ENCODE measurements around the gene KAZN. TPM values are rescaled to one million over a fixed set of nuclear protein-coding genes. Genes with fewer than 3 reads are reported as not detected.

KAZN gene
- polyA plus RNA-seq, 4 donors = 3.0 to 39.5 (median 4.4) TPM

DNA sequence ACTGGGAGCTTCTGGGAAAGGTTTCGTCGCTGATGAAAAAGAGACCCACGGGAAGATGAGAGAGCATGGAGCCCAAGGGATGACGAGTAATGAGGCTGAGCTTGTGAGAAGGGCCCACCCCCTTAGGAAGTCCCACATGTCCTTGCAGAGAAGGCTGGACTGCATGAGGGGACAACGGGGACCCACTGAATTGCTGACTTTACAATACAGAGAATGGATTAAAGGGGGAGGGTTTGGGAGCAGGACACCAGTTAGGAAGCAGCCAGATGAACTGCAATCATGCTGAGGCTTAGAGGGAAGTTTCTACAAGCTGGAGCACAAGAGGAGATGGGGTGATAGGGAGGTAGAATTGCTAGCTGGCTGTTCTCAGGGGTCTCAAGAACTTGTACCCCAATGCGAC is 549.5 kb downstream of the KAZN start:
- H3K27ac ChIP-seq (ENCODE audit: low read depth in 1 of 3, low read length in 2 of 3) = no peak overlapping the region

DNA sequence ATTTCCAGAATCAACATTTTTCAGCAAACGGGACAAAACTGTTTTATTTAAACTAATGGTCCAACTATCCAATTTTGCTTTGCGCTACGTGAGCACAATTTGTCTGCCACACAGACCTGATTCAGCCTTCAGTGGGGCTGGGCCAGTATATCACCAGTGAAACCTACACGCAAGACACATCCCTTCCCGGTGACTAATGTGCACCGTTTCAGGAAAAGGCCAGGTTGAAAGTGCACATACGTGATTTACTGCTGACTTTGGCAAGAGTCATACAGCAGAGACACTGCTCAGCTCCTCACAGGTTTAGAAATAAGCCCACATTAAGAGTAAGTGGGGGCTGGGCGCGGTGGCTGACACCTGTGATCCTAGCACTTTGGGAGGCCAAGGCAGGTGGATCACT is 550.0 kb downstream of the KAZN start:
- H3K36me3 ChIP-seq (ENCODE audit: control insufficient read depth in 3 of 3, insufficient read depth in 2 of 3, low read depth in 1 of 3, low read length in 3 of 3) = peaks cover 0 to 19% (median 0%) of the 10 kb centered on the region in 3 donors
- no peak overlapping the region for H3K4me3 ChIP-seq (ENCODE audit: low read depth in 1 of 3, low read length in 3 of 3)
- no peaks in the 10 kb centered on the region for H3K27me3 ChIP-seq (ENCODE audit: control insufficient read depth in 3 of 3, insufficient read depth in 3 of 3, low read length in 3 of 3)
- H3K4me1 ChIP-seq (ENCODE audit: control insufficient read depth in 3 of 3, insufficient read depth in 2 of 3, low read depth in 1 of 3, low read length in 2 of 3) = peaks cover 0 to 21% (median 0%) of the 10 kb centered on the region in 3 donors
- FAIRE-seq (no peak), DNase-seq (peak in 1 of 2 donors; percentile 30)
- H3K27ac ChIP-seq (ENCODE audit: low read depth in 1 of 3, low read length in 2 of 3) = peak overlapping the region in 1 of 3 donors; percentile 4
- 82 to 85% (median 85%) methylated on average over 9 of the region's 9 CpGs for WGBS, 3 donors
- H3K9me3 ChIP-seq (ENCODE audit: control insufficient read depth in 2 of 2, insufficient read depth in 1 of 2, low read depth in 1 of 2, low read length in 1 of 2) = peaks cover 0 to 5% of the 10 kb centered on the region in 2 donors

More for the DNA sequence above, 549.5 kb downstream of the KAZN start:
- FAIRE-seq = no peak
- H3K9me3 ChIP-seq (ENCODE audit: control insufficient read depth in 2 of 2, insufficient read depth in 1 of 2, low read depth in 1 of 2, low read length in 1 of 2) = peaks cover 0 to 5% of the 10 kb centered on the region in 2 donors
- peaks cover 0 to 19% (median 0%) of the 10 kb centered on the region in 3 donors for H3K36me3 ChIP-seq (ENCODE audit: control insufficient read depth in 3 of 3, insufficient read depth in 2 of 3, low read depth in 1 of 3, low read length in 3 of 3)
- WGBS, 3 donors = 83 to 87% (median 83%) methylated on average over 6 of the region's 6 CpGs
- H3K4me3 ChIP-seq (ENCODE audit: low read depth in 1 of 3, low read length in 3 of 3) = no peak overlapping the region
- peaks cover 0 to 21% (median 0%) of the 10 kb centered on the region in 3 donors for H3K4me1 ChIP-seq (ENCODE audit: control insufficient read depth in 3 of 3, insufficient read depth in 2 of 3, low read depth in 1 of 3, low read length in 2 of 3)
- no peaks in the 10 kb centered on the region for H3K27me3 ChIP-seq (ENCODE audit: control insufficient read depth in 3 of 3, insufficient read depth in 3 of 3, low read length in 3 of 3)
- no peak for DNase-seq

DNA sequence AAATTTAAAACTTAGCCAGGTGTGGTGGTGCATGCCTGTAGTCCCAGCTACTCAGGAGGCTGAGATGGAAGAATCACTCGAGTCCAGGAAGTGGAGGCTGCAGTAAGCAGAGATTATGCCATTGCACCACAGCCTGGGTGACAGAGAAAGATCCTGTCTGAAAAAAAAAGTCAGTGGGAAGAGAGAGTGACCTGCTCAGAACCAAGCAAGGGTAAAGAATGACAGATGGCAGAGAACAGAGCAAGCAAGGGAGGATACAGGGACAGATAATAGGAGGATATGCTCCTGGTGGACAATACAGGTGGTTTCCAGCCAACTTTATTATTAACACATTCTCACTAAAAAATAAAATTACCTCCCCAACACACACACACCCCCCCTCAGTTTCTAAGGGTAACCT is 550.5 kb downstream of the KAZN start:
- no peak for FAIRE-seq
- Histone ChIP-seq H3K27ac (ENCODE audit: low read depth in 1 of 3, low read length in 2 of 3) (peak overlapping the region in 1 of 3 donors; percentile 4), H3K9me3 (ENCODE audit: control insufficient read depth in 2 of 2, insufficient read depth in 1 of 2, low read depth in 1 of 2, low read length in 1 of 2) (peaks cover 0 to 5% of the 10 kb centered on the region in 2 donors), H3K36me3 (ENCODE audit: control insufficient read depth in 3 of 3, insufficient read depth in 2 of 3, low read depth in 1 of 3, low read length in 3 of 3) (peaks cover 0 to 19% (median 0%) of the 10 kb centered on the region in 3 donors), H3K4me3 (ENCODE audit: low read depth in 1 of 3, low read length in 3 of 3) (no peak overlapping the region), H3K27me3 (ENCODE audit: control insufficient read depth in 3 of 3, insufficient read depth in 3 of 3, low read length in 3 of 3) (no peaks in the 10 kb centered on the region), H3K4me1 (ENCODE audit: control insufficient read depth in 3 of 3, insufficient read depth in 2 of 3, low read depth in 1 of 3, low read length in 2 of 3) (peaks cover 0 to 21% (median 0%) of the 10 kb centered on the region in 3 donors)
- no peak for DNase-seq
- 0% methylated on average over 1 of the region's 1 CpG for WGBS, 3 donors

DNA sequence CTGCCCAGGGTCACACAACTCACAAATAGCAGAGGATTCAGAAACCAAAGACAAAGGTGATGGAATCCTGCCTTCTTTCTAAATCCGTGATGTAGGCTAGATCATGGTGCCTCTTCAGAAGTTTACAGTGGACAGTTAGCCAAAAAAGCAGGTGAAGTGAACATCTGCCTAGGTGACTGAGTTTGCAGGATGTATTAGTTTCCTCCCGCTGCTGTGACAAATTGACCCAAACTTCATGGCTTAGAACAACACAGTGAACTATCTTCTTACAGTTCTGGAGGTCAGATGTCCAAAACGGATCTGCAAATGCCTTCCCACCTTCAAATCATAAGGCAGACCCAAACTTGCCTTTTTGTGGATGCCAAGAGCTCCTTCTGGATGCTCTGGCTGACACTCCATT is 551.9 kb downstream of the KAZN start:
- DNase-seq (no peak), FAIRE-seq (no peak)
- H3K9me3 ChIP-seq (ENCODE audit: control insufficient read depth in 2 of 2, insufficient read depth in 1 of 2, low read depth in 1 of 2, low read length in 1 of 2) = peaks cover 0 to 5% of the 10 kb centered on the region in 2 donors
- peaks cover 0 to 28% (median 0%) of the 10 kb centered on the region in 3 donors for H3K36me3 ChIP-seq (ENCODE audit: control insufficient read depth in 3 of 3, insufficient read depth in 2 of 3, low read depth in 1 of 3, low read length in 3 of 3)
- no peaks in the 10 kb centered on the region for H3K27me3 ChIP-seq (ENCODE audit: control insufficient read depth in 3 of 3, insufficient read depth in 3 of 3, low read length in 3 of 3)
- H3K4me3 ChIP-seq (ENCODE audit: low read depth in 1 of 3, low read length in 3 of 3) = no peak overlapping the region
- WGBS, 3 donors = 88 to 91% (median 91%) methylated on average over 3 of the region's 3 CpGs
- peaks cover 0 to 28% (median 0%) of the 10 kb centered on the region in 3 donors for H3K4me1 ChIP-seq (ENCODE audit: control insufficient read depth in 3 of 3, insufficient read depth in 2 of 3, low read depth in 1 of 3, low read length in 2 of 3)
- no peak overlapping the region for H3K27ac ChIP-seq (ENCODE audit: low read depth in 1 of 3, low read length in 2 of 3)

DNA sequence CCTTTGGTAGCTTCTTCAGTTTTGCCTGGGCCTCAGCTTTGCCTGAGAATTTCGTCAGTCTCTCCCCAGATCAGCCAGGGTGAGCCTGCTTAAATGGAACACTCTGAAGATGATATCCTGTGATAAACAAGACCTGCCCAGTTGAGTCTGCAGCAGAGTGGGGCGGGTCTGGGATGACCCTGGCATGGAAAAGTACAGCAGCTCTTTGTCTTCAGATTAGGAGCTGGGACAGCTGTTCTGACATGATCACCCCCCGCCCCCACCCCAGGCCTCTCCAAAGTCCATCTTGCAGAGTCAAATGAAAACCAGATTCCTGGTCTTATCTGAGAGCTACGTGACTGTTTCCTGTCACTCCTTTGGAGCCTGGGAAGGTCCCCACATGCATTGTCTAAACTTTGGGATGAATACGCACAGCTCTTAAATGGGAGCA is 552.9 kb downstream of the KAZN start:
- peak; percentile 53 to 78 for DNase-seq
- Histone ChIP-seq H3K27me3 (ENCODE audit: control insufficient read depth in 3 of 3, insufficient read depth in 3 of 3, low read length in 3 of 3) (no peaks in the 10 kb centered on the region), H3K36me3 (ENCODE audit: control insufficient read depth in 3 of 3, insufficient read depth in 2 of 3, low read depth in 1 of 3, low read length in 3 of 3) (peaks cover 0 to 33% (median 0%) of the 10 kb centered on the region in 3 donors), H3K9me3 (ENCODE audit: control insufficient read depth in 2 of 2, insufficient read depth in 1 of 2, low read depth in 1 of 2, low read length in 1 of 2) (peaks cover 0 to 5% of the 10 kb centered on the region in 2 donors), H3K4me1 (ENCODE audit: control insufficient read depth in 3 of 3, insufficient read depth in 2 of 3, low read depth in 1 of 3, low read length in 2 of 3) (peaks cover 3 to 38% (median 3%) of the 10 kb centered on the region in 3 donors), H3K4me3 (ENCODE audit: low read depth in 1 of 3, low read length in 3 of 3) (peak overlapping the region in 1 of 3 donors; percentile 61), H3K27ac (ENCODE audit: low read depth in 1 of 3, low read length in 2 of 3) (peak overlapping the region in 2 of 3 donors; percentile 52 to 98)
- 17 to 45% (median 32%) methylated on average over 5 of the region's 5 CpGs for WGBS, 3 donors
- FAIRE-seq = no peak

DNA sequence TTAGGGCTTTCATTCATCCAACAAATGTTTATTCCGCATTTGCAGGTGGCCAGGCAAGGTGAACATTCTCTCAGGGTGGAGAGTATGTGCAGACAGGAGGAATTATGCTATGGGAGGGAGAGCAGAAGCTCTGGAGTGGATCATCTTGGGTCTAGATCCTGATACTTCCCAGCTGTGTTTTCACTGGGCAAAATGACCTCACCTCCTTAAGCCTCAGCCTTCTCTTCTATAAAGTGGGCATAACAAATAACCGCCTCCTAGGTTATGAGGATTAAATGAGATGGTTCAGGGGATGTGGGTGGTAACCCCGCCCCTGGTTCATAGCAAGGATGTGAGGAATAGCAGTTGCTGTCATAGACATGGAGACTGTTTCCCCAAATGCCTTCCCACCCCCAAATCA is 553.4 kb downstream of the KAZN start:
- Histone ChIP-seq H3K4me1 (ENCODE audit: control insufficient read depth in 3 of 3, insufficient read depth in 2 of 3, low read depth in 1 of 3, low read length in 2 of 3) (peaks cover 3 to 43% (median 4%) of the 10 kb centered on the region in 3 donors), H3K27ac (ENCODE audit: low read depth in 1 of 3, low read length in 2 of 3) (peak overlapping the region in 2 of 3 donors; percentile 52 to 98), H3K9me3 (ENCODE audit: control insufficient read depth in 2 of 2, insufficient read depth in 1 of 2, low read depth in 1 of 2, low read length in 1 of 2) (peaks cover 0 to 5% of the 10 kb centered on the region in 2 donors), H3K4me3 (ENCODE audit: low read depth in 1 of 3, low read length in 3 of 3) (peak overlapping the region in 1 of 3 donors; percentile 61), H3K27me3 (ENCODE audit: control insufficient read depth in 3 of 3, insufficient read depth in 3 of 3, low read length in 3 of 3) (no peaks in the 10 kb centered on the region), H3K36me3 (ENCODE audit: control insufficient read depth in 3 of 3, insufficient read depth in 2 of 3, low read depth in 1 of 3, low read length in 3 of 3) (peaks cover 0 to 34% (median 0%) of the 10 kb centered on the region in 3 donors)
- DNase-seq (peak in 1 of 2 donors; percentile 31), FAIRE-seq (no peak)
- WGBS, 3 donors = 39 to 61% (median 40%) methylated on average over 3 of the region's 3 CpGs

DNA sequence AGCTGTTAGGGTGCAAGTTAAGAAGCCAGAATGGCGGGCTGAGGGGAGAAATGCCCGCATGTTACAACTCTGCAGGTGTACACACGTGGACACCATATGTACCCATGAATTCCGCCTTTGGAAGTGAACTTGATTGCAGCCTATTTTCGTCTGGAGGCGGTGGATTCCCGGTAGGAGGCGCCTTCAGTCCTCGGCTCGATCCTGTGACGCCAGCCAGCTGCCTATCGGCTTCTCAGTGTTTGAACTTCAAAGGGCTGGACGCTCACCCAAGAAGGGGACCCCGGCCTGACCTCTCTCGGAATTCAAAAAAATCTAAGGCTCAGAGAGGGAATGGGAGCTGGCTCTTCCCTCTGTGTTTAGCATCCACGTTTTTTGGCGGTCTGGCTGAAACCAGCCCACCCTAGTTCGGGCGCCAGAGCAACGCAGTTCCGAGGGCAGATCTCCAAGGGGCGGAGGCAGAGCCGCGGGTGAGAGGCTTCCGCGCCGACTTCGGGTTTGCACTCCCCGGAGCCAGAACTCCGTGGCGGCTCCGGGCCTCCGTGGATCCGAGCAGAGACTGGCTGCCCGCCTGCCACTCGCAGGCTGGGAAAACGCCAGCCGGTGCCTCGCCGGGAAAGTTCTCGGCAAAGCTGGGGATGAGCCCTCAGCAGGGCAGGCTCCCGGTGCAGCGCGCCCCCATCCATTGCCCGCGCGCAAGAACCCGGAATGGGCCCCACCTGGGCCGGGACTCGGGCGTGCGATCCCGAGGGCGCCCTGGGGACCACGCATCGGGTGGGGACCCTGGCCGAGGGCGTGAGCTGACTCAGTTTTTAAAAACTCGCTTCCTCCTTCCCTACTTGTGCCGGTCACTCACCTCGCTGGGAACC is 554.1 kb downstream of the KAZN start:
- no peaks in the 10 kb centered on the region for H3K27me3 ChIP-seq (ENCODE audit: control insufficient read depth in 3 of 3, insufficient read depth in 3 of 3, low read length in 3 of 3)
- peak overlapping the region; percentile 89 to 98 (median 94) for H3K27ac ChIP-seq (ENCODE audit: low read depth in 1 of 3, low read length in 2 of 3)
- H3K4me1 ChIP-seq (ENCODE audit: control insufficient read depth in 3 of 3, insufficient read depth in 2 of 3, low read depth in 1 of 3, low read length in 2 of 3) = peaks cover 3 to 48% (median 6%) of the 10 kb centered on the region in 3 donors
- peaks cover 0 to 34% (median 0%) of the 10 kb centered on the region in 3 donors for H3K36me3 ChIP-seq (ENCODE audit: control insufficient read depth in 3 of 3, insufficient read depth in 2 of 3, low read depth in 1 of 3, low read length in 3 of 3)
- H3K4me3 ChIP-seq (ENCODE audit: low read depth in 1 of 3, low read length in 3 of 3) = peak overlapping the region; percentile 32 to 79 (median 61)
- no peak for FAIRE-seq
- WGBS, 3 donors = 1% methylated on average over 58 to 61 of the region's 61 CpGs
- H3K9me3 ChIP-seq (ENCODE audit: control insufficient read depth in 2 of 2, insufficient read depth in 1 of 2, low read depth in 1 of 2, low read length in 1 of 2) = peaks cover 0 to 5% of the 10 kb centered on the region in 2 donors
- DNase-seq = peak; percentile 92 to 95

DNA sequence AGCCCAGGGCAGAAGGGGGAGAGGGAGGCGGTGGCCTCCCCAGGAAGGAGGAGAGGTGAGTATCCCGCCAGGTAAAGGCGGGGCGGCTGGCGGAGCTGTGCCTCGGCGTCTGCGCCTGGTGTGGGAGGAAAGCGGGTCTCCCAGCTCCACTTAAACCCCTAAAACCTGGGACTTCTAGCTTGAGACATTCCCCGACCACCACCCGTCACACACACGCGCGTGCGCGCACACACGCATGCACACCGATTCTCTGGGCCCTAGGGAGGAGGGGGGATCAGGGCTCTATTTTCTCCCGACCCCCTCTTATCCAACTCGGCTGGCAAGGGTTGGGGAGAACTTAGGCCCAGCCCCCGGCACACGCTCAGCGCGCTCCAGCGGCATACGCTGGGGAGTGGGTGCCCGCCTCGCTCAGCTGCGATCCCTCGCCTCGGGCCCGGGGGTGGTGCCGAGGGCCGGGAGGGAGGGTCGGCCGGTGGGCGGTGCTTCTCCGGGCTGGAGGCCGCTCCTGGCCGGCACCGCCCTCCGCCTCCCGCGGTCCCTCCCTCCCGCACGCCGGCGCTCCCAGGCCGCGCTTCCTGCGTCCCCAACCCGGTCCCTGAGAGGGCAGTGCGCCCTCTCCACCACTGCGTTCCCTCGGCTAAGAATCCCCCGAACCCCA is 554.8 kb downstream of the KAZN start, which contains the start of gene TMEM51:
TSS of gene TMEM51 (plus strand) at position 564 of the 658 bp plus-strand sequence. CDS start 61,341 bp downstream, outside the sequence.
- Histone ChIP-seq H3K4me3 (ENCODE audit: low read depth in 1 of 3, low read length in 3 of 3) (peak within 1 kb of the TSS; percentile 61 to 79 (median 68)), H3K27ac (ENCODE audit: low read depth in 1 of 3, low read length in 2 of 3) (peak within 1 kb of the TSS; percentile 89 to 98 (median 94)), H3K36me3 (ENCODE audit: control insufficient read depth in 3 of 3, insufficient read depth in 2 of 3, low read depth in 1 of 3, low read length in 3 of 3) (peaks cover 0 to 36% (median 0%) of the 10 kb centered on the region in 3 donors), H3K9me3 (ENCODE audit: control insufficient read depth in 2 of 2, insufficient read depth in 1 of 2, low read depth in 1 of 2, low read length in 1 of 2) (peaks cover 0 to 5% of the 10 kb centered on the region in 2 donors), H3K27me3 (ENCODE audit: control insufficient read depth in 3 of 3, insufficient read depth in 3 of 3, low read length in 3 of 3) (no peaks in the 10 kb centered on the region), H3K4me1 (ENCODE audit: control insufficient read depth in 3 of 3, insufficient read depth in 2 of 3, low read depth in 1 of 3, low read length in 2 of 3) (peaks cover 5 to 54% (median 9%) of the 10 kb centered on the region in 3 donors)
- DNase-seq (peak; percentile 81 to 94), FAIRE-seq (no peak)
- WGBS, 3 donors = 0 to 4% (median 1%) methylated on average over 32 to 56 of the region's 56 CpGs

Data from small intestine (tissue), 7 donors.